GM23338 (cell line): ENCODE measurements around the gene SERPING1.

ENCODE experiments used
- ETS1 ChIP-seq: IDR thresholded peaks from 2 replicates; pipeline ENCODE4 v1.6.1; 2016; ENCODE audit warnings: antibody characterized with exemption
- EZH2 ChIP-seq: fragments of 200-600 bp; sonication (generic); IDR thresholded peaks from one replicate; pipeline ENCODE4 v1.8.0; 2017; ENCODE audit warnings: antibody characterized with exemption, mild to moderate bottlenecking, low read depth; ENCODE audit not compliant: unreplicated experiment
- EZH2phosphoT487 ChIP-seq: fragments of 200-600 bp; sonication (generic); IDR thresholded peaks from one replicate; pipeline ENCODE4 v1.8.1; 2018; ENCODE audit warnings: antibody characterized with exemption; ENCODE audit not compliant: unreplicated experiment
- POLR2AphosphoS5 ChIP-seq: IDR thresholded peaks from 2 replicates; pipeline ENCODE4 v1.6.1; 2016; ENCODE audit warnings: antibody characterized with exemption, low read depth
- REST ChIP-seq: IDR thresholded peaks from one replicate; pipeline ENCODE4 v1.6.1; 2018; ENCODE audit warnings: antibody characterized with exemption; ENCODE audit not compliant: unreplicated experiment
- TF ChIP-seq, protein P1 (sequence below), 2 experiments: fragments of 200-600 bp in 1 of 2; sonication (generic) in 1 of 2; conservative IDR thresholded peaks; 2 replicates each; pipeline versions ENCODE4 v1.5.1 to v1.6.1; 2016 to 2017; ENCODE audit warnings: antibody characterized with exemption in 2 of 2, low read depth in 2 of 2, mild to moderate bottlenecking in 2 of 2, moderate library complexity in 1 of 2
- TF ChIP-seq, protein P2 (sequence below): fragments of 250-450 bp; sonication (Bioruptor Pico); IDR thresholded peaks from 2 replicates; pipeline ENCODE4 v1.5.0; 2020; ENCODE audit warnings: mild to moderate bottlenecking, moderate library complexity

DNA sequence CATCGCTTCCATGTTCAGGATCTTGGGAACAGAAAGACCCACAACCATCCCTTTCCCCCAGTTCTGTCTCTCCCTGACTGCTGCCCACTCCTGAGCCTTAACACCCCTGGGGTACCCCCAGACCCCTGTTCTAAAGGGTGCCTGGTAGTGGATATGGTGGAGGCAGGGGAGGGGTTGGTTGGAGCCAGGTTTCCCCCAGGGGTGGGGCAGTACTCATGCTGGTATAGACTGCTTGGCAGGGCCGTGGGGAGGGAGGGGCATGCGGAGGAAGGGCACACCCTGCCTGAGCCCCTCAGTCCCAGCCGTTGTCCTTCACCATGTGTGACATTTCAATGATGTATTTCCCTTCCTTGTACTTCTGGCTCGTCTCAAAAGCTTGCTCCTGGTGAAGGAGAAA lies 48.2 kb downstream of the SERPING1 start:
- TF ChIP-seq REST = no peak
- TF ChIP-seq POLR2AphosphoS5 = peak; percentile 84
- TF ChIP-seq, protein P1, sequence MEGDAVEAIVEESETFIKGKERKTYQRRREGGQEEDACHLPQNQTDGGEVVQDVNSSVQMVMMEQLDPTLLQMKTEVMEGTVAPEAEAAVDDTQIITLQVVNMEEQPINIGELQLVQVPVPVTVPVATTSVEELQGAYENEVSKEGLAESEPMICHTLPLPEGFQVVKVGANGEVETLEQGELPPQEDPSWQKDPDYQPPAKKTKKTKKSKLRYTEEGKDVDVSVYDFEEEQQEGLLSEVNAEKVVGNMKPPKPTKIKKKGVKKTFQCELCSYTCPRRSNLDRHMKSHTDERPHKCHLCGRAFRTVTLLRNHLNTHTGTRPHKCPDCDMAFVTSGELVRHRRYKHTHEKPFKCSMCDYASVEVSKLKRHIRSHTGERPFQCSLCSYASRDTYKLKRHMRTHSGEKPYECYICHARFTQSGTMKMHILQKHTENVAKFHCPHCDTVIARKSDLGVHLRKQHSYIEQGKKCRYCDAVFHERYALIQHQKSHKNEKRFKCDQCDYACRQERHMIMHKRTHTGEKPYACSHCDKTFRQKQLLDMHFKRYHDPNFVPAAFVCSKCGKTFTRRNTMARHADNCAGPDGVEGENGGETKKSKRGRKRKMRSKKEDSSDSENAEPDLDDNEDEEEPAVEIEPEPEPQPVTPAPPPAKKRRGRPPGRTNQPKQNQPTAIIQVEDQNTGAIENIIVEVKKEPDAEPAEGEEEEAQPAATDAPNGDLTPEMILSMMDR (conservative IDR thresholded peaks at IDR 0.05; ENCODE audit: low read depth in 2 of 2) = no peak
- no peak for TF ChIP-seq EZH2
- no peak for TF ChIP-seq EZH2phosphoT487
- TF ChIP-seq ETS1 = no peak
- TF ChIP-seq, protein P2, sequence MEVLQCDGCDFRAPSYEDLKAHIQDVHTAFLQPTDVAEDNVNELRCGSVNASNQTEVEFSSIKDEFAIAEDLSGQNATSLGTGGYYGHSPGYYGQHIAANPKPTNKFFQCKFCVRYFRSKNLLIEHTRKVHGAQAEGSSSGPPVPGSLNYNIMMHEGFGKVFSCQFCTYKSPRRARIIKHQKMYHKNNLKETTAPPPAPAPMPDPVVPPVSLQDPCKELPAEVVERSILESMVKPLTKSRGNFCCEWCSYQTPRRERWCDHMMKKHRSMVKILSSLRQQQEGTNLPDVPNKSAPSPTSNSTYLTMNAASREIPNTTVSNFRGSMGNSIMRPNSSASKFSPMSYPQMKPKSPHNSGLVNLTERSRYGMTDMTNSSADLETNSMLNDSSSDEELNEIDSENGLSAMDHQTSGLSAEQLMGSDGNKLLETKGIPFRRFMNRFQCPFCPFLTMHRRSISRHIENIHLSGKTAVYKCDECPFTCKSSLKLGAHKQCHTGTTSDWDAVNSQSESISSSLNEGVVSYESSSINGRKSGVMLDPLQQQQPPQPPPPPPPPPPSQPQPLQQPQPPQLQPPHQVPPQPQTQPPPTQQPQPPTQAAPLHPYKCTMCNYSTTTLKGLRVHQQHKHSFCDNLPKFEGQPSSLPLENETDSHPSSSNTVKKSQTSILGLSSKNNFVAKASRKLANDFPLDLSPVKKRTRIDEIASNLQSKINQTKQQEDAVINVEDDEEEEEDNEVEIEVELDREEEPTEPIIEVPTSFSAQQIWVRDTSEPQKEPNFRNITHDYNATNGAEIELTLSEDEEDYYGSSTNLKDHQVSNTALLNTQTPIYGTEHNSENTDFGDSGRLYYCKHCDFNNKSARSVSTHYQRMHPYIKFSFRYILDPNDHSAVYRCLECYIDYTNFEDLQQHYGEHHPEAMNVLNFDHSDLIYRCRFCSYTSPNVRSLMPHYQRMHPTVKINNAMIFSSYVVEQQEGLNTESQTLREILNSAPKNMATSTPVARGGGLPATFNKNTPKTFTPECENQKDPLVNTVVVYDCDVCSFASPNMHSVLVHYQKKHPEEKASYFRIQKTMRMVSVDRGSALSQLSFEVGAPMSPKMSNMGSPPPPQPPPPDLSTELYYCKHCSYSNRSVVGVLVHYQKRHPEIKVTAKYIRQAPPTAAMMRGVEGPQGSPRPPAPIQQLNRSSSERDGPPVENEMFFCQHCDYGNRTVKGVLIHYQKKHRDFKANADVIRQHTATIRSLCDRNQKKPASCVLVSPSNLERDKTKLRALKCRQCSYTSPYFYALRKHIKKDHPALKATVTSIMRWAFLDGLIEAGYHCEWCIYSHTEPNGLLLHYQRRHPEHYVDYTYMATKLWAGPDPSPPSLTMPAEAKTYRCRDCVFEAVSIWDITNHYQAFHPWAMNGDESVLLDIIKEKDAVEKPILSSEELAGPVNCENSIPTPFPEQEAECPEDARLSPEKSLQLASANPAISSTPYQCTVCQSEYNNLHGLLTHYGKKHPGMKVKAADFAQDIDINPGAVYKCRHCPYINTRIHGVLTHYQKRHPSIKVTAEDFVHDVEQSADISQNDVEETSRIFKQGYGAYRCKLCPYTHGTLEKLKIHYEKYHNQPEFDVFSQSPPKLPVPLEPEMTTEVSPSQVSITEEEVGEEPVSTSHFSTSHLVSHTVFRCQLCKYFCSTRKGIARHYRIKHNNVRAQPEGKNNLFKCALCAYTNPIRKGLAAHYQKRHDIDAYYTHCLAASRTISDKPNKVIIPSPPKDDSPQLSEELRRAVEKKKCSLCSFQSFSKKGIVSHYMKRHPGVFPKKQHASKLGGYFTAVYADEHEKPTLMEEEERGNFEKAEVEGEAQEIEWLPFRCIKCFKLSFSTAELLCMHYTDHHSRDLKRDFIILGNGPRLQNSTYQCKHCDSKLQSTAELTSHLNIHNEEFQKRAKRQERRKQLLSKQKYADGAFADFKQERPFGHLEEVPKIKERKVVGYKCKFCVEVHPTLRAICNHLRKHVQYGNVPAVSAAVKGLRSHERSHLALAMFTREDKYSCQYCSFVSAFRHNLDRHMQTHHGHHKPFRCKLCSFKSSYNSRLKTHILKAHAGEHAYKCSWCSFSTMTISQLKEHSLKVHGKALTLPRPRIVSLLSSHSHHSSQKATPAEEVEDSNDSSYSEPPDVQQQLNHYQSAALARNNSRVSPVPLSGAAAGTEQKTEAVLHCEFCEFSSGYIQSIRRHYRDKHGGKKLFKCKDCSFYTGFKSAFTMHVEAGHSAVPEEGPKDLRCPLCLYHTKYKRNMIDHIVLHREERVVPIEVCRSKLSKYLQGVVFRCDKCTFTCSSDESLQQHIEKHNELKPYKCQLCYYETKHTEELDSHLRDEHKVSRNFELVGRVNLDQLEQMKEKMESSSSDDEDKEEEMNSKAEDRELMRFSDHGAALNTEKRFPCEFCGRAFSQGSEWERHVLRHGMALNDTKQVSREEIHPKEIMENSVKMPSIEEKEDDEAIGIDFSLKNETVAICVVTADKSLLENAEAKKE (CRISPR knock-in tag) = no peak
